ENCODE measurements around the gene CERS5.

CERS5 gene

DNA sequence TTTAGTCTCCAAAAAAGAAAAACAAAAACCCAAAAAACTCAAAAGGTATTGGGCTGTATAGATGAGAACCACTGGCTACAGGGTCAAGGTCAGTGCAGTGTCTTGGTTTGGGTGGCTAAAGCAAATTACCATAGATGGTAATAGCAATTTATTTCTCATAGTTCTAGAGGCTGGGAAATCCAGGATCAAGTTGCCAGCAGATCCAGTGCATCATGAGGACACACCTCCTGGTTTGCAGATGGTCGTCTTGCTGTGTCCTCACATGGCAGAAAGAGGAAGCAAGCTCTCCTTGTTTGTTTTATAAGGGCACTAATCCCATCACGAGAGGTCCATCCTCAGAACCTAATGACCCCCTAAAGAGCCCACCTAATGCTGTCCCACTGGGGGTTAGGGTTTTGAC, 44.0 kb downstream of the CERS5 start:
- no peak for DNase-seq

DNA sequence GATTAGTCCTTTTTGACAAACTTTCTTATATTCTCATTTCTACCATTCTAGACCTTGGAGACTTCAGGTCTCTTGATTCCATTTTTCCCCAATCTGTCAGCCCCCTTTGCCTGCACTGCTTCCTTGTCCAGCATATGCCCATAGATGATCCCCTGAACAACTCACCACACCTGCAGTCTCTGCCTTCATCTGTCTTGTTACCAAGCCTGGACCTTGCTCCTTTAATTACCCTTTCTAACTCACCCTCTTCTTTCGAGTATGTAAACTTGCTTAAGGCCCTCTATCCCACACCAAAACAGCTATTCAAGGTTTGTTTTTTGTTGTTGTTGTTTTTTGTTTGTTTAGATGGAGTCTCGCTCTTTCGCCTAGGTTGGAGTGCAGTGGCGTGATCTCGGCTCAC, 45.5 kb downstream of the CERS5 start:
- DNase-seq = no peak

GRCh38 chr12:50120953-50121352, 46.2 kb downstream of the CERS5 start:
- no peak for DNase-seq

DNA sequence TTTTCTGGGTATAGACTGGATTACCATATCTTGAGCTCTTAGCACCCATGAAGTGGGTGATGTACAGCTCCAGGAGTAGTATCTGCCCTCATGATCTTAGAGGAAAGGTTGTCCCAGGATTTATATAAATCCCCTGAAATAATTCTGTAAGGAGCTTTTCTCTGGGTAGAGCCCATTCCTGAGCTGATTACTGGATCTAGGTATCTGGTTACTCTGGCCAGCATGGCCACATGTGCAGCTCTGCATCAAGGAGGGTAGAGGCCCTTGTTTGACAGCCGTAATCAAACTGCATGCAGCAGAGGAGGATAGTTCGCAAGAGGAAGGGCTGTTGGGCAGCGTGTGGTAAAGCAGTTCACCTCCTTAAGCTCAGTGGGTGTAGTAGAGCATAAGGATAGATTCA, 46.6 kb downstream of the CERS5 start:
- DNase-seq = no peak

GRCh38 chr12:50119387-50119786, 47.8 kb downstream of the CERS5 start:
- DNase-seq = no peak

DNA sequence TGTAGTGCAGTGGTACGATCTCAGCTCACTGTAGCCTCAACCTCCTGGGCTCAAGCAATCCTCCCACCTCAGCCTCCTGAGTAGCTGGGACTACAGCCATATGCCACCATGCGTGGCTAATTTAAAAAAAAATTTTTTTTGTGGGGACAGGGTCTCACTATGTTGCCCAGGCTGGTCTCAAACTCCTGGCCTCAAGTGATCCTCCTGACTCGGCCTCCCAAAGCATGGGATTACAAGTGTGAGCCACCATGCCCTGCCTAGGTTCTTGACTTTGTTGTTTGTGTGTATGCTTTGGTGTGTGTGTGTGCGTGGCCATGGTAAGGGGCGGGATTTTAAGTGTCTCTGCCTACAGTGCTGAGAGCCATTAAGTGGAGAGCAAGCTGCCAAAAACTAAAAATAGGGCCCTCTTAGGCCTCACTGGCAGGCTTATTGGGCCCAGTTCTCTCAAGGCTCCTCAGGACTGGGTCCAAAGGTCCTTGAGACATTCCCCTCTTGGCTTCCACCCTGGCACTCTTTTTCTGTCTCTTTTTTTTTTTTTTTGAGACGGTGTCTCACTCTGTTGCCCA, 50.0 kb downstream of the CERS5 start:
- DNase-seq = no peak

GRCh38 chr12:50112456-50113218, 54.5 kb downstream of the CERS5 start:
- no peak for DNase-seq

DNA sequence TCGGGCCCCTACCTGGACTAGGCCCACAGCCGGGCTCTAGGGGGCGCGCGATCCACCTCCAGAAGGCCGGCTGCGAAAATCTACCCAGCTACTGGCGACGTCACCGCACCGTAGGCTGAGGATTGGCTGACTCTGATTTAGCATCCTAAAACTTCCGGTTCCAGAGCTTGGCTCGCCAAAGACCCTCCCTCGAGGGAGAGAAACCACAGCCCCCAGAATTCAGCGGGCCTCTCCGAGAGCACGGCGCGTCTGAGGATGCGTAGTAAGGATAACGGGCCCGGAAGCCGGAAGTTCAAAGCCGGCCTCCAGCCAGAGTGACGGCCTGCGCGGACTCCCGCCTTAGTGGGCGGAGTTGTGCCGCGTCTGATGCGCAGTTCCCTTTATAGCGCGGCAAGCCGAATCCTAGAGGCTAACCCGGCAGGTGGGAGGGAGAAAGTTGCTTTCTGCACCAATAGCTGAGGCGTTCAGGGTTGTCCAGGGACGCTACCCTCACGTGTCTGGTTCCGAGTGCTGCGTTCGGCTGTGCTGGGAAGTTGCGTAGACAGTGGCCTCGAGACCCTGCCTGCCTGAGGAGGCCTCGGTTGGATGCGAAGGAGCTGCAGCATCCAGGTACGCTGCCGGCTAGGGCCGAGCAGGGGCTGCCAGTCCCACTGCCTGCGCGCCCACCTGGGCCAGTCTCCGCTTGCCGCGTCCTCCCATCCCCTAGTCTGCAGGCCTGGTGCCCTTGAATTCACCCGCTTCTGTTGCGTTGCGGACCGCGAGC, 55.3 kb downstream of the CERS5 start, which contains the start of gene COX14:
TSS of gene COX14 (plus strand) at position 544 of the 763 bp plus-strand sequence. CDS start 7,808 bp downstream, outside the sequence.
- peak; percentile 97 for DNase-seq

GRCh38 chr12:50111395-50111692, 55.8 kb downstream of the CERS5 start:
- no peak for DNase-seq

GRCh38 chr12:50110762-50111351, 56.3 kb downstream of the CERS5 start:
- no peak for DNase-seq

DNA sequence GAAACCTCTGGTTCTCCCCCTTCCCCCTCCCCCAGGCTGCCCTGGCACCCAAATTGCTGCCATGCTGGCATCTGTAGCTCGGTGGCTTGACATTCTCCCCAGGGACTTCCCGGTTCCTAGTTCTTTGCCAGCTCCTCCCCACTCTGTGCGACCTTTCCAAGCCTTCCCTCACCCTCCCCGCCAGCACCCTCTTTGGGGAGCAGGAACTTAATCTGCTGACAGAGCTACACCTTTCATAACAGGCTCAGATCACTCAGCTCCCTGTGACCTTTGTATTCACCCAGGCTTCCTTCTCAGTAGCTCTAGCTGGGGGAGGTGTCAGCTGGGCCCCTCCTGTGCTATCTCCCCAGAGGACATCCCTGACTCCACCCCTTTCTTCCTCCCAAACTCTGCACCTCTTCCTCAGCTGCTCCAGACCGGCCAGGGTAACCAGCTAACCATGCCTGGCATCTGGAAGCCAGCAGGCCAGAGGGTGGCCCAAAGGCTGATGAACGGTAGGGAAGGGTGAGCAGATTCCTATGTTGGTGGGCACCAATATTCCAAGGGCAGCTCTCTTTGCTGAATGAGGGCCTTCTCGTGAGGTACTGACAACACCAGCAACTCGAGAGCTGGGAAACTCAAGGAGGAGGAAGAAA, 56.9 kb downstream of the CERS5 start:
- DNase-seq = no peak

GRCh38 chr12:50109319-50109718, 57.9 kb downstream of the CERS5 start:
- DNase-seq = no peak

- no peak for DNase-seq
These were observed 59.5 kb downstream of the CERS5 start for GRCh38 chr12:50107416-50108268.

GRCh38 chr12:50106907-50107306, 60.3 kb downstream of the CERS5 start:
- no peak for DNase-seq

DNA sequence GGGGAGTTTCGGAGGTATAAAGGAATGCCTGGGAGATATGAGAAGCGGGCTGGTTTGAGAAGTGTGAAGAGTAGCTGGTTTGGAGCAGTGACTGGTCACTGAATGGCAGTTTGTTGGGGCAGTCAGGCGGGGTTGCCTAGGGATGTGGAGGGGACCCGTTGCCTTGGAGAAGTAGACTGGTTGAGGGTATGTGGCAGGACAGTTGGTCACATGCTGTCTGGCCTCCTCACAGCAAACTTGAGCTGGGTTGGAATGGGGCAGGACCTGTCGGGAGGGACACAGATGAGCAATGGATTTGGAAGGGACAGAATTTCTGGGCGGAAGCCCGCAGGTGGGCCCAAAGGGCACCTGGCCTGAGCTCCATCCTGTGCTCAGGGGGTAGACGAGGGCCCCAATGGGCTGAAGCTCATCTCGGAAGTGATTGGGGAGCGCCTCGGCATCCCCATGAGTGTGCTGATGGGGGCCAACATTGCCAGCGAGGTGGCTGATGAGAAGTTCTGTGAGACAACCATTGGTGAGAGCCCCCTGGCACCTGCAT, 61.2 kb downstream of the CERS5 start:
- DNase-seq = no peak

DNA sequence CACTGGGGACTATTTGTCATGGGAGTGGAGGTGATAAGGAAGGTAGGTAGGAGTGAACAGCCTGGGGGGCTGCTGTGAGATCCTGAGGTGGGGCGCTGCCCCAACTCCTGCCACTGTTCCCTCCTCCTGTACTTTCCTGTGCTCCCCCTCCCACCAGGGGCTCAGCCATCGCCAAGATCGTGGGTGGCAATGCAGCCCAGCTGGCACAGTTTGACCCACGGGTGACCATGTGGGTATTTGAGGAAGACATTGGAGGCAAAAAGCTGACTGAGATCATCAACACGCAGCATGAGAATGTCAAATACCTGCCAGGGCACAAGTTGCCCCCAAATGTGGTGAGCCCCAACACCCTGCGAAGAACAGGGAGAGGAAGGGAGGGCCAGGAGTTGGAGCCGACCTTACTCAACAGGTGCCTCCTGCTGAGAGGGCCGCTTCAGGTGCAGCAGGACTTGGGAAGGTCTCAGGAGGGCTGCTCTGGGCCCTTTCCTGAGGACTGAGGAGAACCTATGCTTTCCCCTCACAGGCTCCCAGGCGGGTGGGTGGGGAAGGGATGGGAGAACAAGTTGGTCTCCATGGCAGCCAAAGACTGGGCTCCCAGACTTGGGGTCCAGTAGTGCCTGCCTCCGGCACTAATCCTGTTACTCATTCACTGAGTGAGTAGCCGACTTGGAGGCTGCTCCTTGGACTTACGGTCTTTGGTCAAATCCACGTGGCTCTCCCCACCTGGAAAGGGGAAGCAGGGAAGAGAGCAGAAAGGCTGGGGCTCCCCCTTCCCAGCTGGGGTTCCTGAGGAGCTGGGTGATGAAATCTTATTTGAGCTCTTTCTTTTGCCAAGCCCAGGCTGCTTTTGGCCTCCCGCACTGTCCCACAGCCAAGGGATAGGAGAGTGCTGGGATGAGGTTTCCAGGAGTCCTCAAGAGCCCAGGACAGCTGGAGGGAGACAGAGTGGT, 62.5 kb downstream of the CERS5 start:
- no peak for DNase-seq

- peak; percentile 42 for DNase-seq
These were observed 63.3 kb downstream of the CERS5 start, which contains the start of gene GPD1 for GRCh38 chr12:50103767-50104321. GPD1 (plus strand) TSS chr12:50104008; CDS start chr12:50104051, 43 bp downstream.

DNA sequence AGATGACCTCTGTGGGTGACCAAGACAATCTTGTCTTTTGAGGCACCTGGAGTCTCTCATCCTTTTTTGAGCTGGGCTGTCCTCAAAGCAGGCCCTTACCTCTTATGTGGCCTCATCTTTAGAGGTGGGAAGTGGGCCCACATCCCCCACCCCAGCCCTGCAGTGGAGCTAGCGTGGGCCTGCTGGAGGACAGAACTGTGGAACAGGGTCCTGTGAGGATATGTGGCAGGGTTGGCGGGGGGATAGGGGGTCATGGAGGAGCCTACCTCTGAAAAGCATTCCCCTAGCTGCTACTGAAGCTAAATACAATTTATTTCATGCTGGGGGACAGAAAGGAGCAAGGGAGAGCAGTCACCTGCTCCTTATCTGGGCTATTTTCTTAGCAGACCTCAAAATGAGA, 63.8 kb downstream of the CERS5 start:
- no peak for DNase-seq

DNA sequence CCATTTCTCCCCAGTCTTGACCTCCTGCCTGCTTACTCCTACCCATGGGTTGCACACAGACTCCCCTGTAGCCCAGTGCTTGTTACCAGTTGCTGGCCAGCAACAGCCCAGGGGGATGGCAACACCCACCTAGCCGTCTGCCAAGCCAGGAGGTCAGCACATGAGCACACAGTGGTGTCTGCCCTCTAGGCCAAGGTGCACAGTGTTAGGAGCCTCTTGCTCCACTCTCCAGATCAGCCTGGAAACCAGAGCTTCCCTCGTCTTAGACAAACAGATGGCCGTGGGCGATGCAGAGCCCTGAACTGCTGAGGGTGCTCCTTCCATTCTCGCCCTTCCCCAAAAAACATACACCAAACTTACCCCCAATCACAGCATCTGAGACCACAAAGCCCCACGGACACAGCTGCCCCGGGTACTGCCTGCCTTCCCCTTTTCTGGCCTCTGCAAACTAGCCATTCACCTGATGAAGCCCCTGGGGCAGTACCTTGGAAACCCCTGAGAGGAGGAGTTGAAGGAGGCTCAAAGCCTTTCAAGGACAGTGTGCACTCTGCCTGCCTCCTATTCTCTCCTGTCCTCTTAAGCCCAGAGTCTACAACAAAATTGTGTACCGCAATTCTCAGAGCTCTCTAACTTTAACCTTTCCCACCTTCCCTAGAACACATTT, 64.4 kb downstream of the CERS5 start:
- DNase-seq = no peak

DNA sequence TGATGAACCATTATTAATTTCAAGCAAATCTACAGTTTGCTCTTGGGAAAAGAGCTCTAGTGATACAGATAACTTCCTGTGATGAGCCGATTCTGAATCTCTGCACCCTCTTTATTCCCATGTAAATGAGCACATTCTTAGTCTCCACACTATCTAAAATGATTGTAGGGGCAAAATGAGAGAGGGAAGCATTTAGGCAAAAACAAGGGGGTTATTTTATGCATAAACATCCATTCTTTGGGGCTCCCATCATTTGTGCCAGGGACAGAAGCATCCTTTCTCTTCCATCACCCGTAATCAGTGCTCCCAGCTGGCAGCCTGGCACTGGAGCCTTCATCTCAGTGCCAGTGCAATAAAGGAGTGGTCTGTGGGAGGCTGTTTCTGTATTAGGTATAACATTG, 65.0 kb downstream of the CERS5 start:
- DNase-seq = no peak
